Dermis blood vessel endothelial cell (primary cell): ENCODE measurements around the gene RASD2. TPM values are rescaled to one million over a fixed set of nuclear protein-coding genes. Genes with fewer than 3 reads are reported as not detected.
A peak's percentile ranks its signal among the peaks of the same experiment; 100 is the strongest.

Experiments used
- DNase-seq: peaks from one replicate; pipeline ENCODE4 v3.0.0; 2010
- total RNA-seq: library from RNA; depleted of rRNA; stranded (reverse); fragments of >200 nt; gene quantifications from 2 replicates; pipeline ENCODE4 v1.2.3, GENCODE V29; 2014

Gene RASD2
- total RNA-seq, 1 donor from 2014 or later: 0.17 TPM

DNA sequence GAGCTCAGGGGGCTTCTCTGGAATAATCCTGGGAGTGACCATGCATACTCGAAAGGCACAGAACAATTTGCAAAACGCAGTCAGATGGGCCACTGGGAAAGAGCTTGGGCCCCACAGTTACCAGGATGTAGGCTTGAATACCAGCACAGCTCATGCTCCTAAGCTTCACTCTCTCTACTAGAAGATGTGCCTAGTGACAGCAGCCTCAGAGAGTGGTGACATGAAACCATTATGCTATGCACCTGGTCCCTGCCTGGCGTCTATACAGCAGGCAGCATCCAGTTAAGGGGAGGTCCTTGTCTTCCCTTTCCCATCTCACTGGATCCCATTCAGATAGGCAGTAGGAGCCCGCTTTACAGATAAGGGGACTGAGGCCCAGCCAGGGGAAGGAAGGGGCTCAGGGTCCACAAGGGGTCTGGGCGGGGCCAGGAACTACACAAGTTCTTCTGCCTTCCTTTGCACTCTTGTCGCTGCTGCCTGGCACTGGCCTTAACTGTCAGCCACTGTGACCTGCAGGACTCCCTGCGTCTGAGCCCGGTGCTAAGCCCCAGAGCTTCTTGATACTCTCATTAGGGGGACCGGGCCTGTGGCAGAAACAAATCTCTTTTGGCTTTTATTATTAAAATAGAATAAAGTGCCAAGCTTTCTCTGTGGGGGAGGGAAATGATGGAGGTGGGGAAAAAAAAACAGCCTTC is 21.2 kb upstream of the RASD2 start:
- DNase-seq: no peak

DNA sequence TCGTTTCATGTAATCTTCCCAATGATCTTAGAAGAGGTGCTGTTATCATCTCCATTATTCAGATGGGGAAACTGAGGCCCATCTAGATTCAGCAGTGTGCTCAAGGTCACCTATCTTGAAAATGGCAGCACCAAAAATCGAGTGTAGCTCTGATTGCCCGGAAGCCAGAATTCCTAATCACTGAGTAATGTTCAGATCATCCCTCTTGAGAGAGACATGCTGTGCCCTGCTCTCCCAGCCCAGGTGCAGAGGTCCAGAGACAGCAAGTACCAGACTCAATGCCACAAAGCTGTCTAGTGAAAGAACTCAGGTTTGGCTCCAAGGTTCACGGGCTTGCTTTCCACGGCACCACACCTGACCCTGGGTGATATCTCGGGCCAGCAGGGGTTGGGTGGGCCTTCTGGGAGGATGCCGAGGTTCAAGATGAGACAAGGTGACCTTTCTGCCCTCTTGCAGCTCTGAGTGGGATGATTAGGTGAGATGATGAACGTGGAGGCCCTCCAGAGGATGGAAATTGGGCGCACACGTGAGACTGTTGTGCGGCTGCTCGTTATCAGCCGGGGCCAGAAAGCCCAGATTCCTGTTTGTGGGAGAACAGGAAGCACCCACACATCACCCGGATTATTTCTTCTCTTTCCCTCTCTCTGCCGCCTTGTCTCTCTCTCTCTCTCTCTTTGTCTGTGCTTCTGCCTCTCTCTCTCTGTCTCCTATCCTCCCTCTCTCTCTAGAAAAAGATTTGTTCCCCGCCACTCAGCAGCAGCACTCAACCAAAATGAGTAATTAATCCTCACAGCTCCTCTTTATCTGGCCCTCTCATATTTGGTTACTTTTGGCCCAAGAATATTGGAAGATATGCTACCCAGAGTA is 19.0 kb upstream of the RASD2 start:
- DNase-seq: peak; percentile 28

DNA sequence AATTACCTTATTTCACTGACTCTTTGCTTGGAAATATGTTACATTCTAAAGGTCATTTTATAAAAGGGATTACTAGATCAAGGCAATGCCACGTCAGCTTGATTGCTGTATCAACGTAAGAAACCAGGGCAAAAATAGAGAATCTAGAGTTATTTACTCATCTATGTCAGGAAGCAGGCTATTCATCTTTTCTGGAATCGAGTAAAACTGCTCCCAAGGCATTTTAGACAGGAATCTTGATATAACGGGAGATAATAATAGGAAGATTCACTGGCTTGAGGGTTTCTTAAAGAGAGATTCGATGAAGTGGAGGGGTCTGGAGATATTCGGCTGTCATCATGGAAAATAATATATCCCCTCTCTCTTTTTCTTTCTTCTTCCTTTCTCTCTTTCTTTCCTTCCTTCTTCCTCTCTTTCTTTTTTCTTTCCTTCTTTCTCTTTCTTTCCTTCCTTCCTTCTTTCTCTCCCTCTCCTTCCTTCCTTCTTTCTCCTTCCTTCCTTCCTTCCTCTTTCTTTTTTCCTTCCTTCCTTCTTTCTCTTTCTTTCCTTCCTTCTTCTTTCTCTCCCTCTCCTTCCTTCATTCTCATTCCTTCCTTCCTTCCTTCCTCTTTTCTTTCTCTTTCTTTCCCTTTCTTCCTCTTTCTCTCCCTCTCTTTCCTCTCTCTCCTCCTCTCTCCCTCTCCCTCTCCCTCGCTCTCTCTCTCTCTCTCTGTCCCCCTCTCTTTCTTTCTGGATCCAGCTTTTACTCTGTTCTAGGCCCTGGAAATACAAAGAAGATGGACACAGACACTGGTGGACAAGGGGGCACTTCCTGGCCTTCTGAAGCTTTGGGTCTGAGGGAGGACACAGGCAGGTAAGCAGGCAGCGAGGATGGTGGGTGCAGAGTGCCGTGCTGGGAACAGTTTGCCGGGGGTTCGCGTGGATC is 18.1 kb upstream of the RASD2 start:
- no peak for DNase-seq

DNA sequence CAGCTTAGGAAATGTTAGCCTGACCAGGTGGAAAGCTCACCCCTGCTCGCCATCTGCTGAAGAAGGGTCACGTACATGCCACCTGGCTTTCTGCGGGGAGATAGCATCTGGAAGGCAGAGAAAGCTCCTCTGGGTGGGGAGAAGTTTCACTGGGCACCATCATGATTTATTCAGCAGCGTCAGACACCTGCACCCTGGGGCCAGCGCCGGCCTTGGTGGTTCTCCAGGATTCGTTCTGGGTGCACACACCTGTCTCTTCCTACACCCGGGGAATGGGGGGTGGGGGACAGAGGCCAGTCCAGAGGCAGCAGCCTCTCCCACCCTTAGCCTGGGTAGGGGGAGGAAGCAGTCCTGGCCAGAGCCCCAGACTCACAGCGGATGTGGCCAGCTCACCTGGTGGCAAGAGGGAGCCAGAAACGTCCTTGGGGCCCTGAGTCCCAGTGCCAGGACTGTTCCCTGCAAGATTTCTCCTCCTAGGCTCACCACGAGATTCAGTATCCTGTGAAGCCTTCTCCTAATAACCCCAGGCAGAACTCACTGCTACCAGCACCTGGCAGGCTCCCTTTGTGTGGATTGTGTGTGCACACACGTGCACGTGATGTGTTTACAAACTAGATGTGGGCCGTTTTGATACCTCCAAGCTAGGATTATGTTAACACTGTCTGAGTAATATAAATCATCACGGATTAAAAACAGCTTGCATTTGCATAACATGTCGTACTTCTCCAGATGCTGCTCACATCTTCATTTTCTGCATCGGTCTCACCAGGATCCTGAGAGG is 17.3 kb upstream of the RASD2 start:
- no peak for DNase-seq

DNA sequence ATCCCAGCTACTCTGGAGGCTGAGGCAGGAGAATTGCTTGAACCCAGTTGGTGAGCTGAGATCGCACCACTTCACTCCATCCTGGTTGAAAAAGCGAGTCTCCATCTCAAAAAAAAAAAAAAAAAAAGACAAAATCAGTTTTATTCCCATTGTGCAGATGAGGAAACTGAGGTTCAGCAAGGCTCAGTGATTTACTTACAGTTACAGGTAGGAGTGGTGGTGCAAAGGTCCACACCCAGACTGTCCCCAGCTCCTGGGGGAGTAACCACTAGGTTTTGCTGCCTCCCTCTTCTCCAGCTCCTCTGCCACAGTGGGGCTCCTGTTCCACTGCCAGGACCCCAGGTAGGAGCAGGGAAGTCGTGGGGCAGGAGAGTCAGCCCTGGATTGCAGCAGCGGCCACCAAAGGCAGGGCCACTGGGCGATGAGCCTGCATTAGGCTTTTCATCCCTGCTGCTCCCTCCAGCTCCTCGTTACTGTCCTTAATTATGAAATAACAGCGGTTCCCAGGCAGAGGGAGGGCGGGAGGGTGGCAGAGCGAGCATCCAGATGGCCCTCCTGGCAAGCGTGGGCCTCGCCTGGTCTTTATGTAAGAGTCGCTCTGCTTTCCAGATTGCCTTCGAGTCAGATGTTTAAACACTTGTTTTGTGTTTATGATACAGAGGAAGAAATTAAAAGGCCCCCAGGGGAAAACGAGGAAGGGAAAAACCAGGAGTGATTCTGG is 15.5 kb upstream of the RASD2 start:
- DNase-seq: no peak

DNA sequence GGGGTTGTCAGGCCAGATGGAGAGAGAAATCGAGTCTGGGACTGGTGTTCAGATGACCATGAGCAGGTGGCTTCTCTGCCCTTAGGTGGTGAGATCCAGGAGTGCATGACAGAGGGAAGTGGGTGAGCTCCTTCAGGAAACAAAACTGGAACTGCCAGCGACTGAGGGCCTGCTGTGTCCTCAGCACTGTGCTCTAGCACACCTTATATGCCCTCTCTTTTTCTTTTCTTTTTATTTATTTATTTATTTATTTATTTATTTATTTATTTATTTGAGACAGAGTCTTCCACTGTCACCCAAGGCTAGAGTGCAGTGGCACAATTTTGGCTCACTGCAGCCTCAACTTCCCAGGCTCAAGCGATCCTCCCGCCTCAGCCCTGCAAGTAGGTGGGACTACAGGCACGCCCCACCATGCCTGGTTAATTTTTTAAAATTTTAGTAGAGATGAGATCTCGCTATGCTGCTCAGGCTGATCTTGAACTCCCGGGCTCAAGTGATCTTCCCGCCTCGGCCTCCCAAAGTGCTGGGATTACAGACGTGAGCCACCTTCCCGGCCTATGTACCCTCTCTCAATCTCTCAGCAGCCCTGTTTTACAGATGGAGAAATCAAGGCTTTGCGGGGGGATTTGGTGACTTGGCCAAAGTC is 14.8 kb upstream of the RASD2 start:
- no peak for DNase-seq

DNA sequence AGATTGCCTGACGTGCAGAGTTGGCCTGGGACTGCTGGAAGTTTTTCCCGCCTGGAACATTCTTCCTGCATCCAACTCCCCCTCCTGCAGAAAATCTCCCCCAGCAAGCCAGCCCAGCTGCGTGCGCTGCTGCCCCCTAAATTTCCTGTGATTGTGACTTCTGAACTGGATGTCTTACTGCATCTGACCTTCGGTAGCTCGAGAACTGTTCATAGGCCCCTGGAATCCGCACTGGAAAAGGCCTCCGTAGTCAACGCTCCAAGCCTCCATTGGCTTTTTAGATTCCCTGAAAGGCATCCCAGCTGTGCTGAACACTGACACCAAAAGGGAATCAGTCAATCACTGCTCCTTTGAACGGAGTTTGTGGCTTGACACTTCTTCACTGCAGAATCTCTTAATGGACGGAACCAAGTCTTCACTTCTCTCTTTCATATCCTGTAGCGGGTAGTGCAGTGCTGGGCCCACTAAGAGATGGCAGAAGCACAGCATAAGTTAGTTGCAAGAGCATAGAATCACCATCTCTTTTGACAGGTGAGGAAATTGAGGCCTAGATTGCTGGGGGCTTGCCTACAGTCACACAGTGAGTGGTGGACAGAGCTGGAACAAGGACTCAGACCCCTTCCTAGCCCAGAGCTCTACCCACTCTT is 14.2 kb upstream of the RASD2 start:
- DNase-seq: no peak

DNA sequence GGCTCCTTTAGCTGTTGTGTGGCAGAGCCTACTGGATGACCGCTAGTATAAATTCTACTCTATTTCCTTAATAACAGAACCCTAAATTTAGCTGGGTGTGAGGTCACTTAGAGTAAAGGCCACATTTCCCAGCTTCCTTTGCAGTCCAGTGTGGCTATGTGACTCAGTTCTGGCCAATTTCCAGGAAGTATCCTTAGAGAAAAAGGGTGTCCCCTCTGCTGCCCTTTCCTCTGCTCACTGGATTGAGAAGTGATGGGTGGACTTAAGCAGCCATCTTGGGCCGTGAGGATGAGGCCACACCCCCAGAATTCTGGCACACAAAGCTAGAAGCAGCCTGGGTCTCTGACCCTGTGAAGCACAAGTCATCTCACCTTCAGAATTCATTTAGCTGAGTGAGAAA is 11.7 kb upstream of the RASD2 start:
- DNase-seq: no peak

DNA sequence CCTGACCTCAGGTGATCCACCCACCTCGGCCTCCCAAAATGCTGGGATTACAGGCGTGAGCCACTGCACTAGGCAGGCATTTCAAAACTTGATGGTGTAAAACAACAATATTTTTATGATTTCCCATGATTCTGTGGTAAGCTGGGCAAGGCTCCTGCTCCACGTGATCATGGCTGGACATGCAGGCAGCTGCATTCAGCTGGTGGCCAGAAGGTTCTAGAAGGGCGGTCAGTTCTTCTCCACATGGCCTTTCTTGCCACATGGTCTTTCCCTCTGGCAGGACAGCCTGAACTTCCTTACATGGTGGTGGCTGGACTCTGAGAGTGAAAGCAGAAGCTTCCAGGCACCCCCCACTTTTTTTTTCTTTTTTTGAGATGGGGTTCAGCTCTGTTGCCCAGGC is 9.9 kb upstream of the RASD2 start:
- no peak for DNase-seq

DNA sequence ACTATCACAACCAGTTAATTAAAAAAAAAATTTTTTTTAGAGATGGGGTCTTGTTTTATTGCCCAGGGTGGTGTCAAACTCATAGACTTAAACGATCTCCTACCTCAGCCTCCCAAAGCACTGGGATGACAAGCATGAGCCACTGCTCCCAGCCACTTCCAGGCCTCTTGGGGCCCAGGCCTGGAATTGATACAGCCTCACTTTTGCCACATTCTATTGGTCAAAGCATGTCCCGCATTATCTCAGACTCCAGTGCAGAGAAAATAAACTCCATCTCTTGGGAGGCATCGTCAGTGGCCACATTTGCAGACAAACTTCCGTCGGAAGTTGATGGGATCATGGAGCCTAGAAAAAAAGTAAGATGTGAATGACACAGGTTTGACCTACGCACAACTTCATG is 9.4 kb upstream of the RASD2 start:
- no peak for DNase-seq

DNA sequence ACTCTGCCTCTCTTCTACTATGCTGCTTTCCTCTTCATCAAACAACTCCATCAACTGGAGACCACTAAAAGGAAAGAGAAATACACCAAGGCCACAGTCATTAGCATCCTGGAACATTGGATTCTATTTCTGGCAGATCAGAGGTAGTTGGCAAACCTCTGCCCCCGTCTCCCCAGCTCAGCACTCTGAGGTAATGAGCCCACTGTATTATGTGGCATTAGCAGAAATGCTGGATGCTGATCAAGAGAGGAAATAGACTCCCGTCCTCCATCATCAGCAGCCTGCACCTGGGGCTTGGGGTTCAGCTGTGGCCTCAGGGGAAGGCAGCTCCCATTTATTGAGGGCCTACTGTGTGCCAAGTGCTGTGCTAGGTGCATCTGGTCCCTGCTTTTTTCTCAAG is 9.0 kb upstream of the RASD2 start:
- DNase-seq: no peak

DNA sequence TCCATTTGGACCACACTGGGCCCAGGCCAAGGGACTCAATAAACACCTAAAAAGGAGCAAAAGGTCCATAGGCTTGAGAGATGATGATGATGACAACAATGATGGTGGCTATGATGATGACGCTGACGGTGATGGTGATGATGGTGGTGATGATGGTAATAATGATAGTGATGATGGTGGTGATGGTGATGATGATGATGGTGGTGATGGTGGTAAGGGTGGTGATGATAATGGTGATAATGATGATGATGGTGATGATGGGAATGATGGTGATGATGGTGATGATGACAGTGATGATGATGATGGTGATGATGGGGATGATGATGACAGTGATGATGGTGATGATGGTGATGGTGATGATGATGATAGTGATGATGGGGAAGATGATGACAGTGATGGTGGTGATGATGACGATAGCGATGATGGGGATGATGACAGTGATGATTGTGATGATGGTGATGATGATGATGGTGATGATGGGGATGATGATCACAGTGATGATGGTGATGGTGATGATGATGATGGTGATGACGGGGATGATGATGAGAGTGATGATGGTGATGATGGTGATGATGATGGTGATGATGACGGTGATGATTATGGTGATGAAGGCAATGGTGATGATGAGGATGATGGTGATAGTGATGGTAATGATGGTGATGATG is 7.1 kb upstream of the RASD2 start:
- DNase-seq: no peak

DNA sequence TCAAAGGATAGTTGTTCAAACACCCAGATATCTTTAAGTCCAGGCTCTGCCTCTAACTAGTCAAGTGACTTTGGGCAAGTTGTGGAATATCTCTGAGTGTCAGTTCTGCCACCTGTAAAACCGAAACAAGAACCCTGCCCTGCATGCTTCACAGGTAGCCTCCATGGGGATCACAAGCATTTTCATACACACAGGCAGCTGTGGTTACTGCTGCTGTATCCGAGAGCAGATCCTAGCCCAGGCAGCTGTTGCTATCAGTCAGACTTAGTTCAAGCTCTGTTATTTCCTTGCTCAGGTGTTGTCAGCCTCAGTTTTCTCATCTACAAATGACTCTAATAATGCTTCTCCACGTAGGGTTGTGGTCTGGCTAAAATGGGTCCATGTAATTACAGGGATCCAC is 6.5 kb upstream of the RASD2 start:
- DNase-seq: no peak

DNA sequence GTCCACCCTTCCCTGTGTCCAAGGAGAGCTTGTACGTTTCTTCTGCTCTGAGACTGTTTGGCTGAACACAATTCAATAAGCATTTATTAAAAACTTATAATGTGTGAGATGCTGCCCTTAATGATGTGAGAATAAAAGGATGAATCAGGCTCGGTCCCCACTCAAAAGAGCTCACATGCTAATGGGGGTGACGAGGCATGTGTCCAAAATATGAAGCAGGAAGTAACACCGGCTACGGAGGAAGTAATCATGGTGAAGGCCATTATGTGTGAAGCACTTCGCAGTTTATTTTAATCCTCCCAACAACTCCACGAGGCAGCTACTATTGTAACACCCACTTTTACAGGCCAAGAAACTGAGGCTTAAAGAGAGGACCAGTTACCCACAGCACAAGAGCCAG is 3.4 kb upstream of the RASD2 start:
- peak; percentile 36 for DNase-seq

DNA sequence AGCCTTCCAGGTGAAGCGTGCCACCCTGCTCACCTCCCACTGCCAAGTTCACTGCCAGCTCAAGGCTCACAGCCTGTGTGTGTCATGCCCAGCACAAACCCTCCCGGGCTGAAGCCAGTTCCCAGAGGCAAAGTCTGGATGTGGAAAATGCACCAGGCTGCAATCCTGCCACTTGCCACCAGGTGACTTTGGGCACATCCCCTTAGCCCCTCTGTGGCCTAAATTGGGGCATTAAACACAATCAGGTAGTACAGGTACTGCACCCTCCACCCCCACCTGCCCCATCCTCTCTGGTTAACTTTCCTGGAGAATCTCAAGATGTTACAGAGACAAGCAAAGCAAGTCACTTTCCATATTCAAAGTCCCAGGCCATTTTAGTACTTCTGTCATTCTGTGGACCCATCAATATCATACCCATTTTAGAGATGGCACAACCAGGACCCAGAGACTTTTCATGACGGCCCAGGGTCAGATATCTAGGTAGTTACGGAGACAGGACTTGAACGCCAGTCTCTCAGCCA is 1.8 kb upstream of the RASD2 start:
- peak; percentile 43 for DNase-seq

DNA sequence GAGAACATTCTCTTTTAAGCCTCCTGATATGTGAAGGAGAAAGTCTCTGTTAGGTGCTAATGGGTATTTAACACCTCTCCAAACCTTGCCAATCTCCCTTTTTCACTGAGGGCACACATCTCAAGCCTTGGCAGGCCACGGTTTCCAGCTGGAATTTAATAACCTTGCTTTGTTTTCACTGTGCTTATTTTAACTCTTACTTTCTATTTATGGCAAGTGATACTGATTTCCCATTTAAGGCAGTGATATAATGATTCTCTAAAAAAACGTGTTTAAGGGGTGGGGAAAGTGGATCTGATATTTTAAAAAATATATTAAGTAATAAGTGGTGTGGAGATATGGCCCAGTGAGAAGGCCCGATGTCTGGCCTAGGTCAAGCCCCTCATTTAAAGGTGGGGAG is 1.1 kb upstream of the RASD2 start:
- DNase-seq: no peak

DNA sequence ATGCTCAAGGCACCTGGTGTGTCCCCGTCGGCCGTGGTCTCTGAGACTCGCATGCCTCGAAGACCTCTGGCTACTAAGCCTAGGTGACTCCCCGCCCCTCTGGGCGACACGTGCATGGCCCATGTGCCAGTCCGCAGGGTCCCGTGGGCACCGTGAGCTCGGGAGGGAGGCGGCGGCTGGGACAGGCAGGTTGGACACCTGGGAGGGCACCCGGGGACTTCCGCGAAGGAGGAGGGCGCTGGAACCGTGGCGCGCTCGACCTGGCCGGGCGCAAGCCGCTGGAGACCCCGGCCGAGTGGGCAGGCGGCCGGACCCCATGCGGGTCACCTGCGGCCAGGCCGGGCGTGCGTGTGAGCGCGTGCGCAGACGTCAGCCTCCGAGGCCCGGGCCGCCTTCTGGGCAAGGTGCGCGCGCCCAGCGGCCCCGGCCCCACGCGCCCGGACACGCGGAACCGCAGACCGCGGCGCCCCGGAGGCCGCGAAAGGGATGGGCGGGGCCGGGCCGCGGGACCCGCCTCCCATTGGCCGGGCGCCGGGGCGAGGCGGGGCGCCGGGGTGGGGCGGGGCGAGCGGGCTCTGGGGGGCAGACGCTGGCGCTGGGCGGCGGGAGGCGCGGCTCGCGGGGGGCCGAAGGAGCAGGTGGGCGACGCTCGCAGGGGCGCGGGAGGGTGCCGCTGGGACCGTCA is 579 bp upstream of the RASD2 start:
- DNase-seq: peak; percentile 28

DNA sequence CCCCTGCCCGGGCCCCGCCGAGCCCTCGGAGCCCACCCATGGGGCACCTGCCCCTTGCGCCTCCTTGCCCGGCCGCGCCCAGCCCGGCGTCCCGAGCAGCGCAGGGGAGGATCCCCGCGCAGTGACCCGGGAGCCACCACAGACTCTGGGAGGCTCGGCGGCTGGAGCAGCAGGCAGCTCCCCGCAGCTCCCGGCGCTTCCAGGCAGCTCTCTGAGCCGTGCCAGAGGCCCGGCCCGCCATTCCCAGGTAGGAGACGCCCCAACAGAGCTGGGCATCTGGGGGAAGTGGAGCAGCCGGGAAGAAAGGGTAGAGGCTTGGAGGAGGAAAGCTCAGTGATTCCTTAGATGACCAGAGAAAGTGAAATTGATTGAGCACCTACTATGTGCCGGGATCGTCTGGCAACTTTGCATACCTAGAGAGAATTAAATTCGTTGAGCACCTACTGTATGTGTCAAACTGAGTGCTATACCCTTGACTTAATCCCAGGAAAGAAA is 670 bp downstream of the RASD2 start:
- DNase-seq: no peak
